Measurements from ENCODE around the gene MOB3B.

DNA sequence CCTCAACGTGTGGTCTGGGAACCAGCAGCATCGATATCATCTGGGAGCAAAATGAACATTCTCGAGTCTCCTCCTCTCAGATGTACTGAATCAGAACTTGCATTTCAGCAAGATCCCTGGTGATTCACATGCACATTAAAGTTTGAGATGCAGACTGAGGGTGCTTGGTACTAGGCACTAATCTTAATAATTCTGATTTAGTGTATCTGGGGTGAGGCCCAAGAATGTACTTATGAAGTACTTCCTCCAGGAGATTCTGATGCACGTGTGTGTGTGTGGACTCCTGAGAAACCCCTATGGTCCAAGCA is 176.5 kb downstream of the MOB3B start:
- TF ChIP-seq, protein P1, sequence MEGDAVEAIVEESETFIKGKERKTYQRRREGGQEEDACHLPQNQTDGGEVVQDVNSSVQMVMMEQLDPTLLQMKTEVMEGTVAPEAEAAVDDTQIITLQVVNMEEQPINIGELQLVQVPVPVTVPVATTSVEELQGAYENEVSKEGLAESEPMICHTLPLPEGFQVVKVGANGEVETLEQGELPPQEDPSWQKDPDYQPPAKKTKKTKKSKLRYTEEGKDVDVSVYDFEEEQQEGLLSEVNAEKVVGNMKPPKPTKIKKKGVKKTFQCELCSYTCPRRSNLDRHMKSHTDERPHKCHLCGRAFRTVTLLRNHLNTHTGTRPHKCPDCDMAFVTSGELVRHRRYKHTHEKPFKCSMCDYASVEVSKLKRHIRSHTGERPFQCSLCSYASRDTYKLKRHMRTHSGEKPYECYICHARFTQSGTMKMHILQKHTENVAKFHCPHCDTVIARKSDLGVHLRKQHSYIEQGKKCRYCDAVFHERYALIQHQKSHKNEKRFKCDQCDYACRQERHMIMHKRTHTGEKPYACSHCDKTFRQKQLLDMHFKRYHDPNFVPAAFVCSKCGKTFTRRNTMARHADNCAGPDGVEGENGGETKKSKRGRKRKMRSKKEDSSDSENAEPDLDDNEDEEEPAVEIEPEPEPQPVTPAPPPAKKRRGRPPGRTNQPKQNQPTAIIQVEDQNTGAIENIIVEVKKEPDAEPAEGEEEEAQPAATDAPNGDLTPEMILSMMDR (conservative IDR thresholded peaks at IDR 0.05; ENCODE audit: low read depth, low read length) = no peak
- TF ChIP-seq EZH2 (IDR thresholded peaks at IDR 0.05; ENCODE audit: borderline replicate concordance, low read depth, low read length, poor library complexity, severe bottlenecking) = no peak
